K562 (cell line): ENCODE results near the gene GRIN2A.

Source experiments
- SPI1 ChIP-seq: IDR thresholded peaks from 2 replicates; pipeline ENCODE4 v1.6.1; 2011; ENCODE audit warnings: low read depth, low read length, control low read depth, borderline replicate concordance
- TFAP4 ChIP-seq: sonication (generic); formaldehyde crosslinking; IDR thresholded peaks from 2 replicates; pipeline ENCODE4 v1.8.0; 2022; ENCODE audit warnings: missing genetic modification reagents, mild to moderate bottlenecking, moderate library complexity, borderline replicate concordance
- ZKSCAN8 ChIP-seq: fragments of 200-800 bp; sonication (Bioruptor generic); IDR thresholded peaks from 2 replicates; pipeline ENCODE4 v1.6.1; 2016; ENCODE audit warnings: missing genetic modification characterization, missing compliant biosample characterization
- ZNF239 ChIP-seq: fragments of 250-450 bp; sonication (Bioruptor Pico); IDR thresholded peaks from 2 replicates; pipeline ENCODE4 v1.4.0; 2020; ENCODE audit warnings: mild to moderate bottlenecking

GRCh38 chr16:9870962-9871361 is 311.3 kb downstream of the GRIN2A start:
- TF ChIP-seq SPI1: no peak
- no peak for TF ChIP-seq TFAP4 (CRISPR knock-in tag)
- TF ChIP-seq ZKSCAN8 (CRISPR knock-in tag): no peak
- TF ChIP-seq ZNF239 (CRISPR knock-in tag): no peak
